ENCODE data around the gene CLIC1. TPM values are rescaled to one million over a fixed set of nuclear protein-coding genes. Genes with fewer than 3 reads are reported as not detected.

The CLIC1 gene
- polyA plus RNA-seq, 1 donor, result 486 TPM

GRCh38 chr6:31722173-31722572 is 14.2 kb downstream of the CLIC1 start:
- peaks cover 10% of the 10 kb centered on the region for H3K4me1 ChIP-seq (ENCODE audit: control insufficient read depth, insufficient read depth, low read length)
- no peaks in the 10 kb centered on the region for H3K27me3 ChIP-seq (ENCODE audit: control insufficient read depth, insufficient read depth, low read length)
- H3K4me3 ChIP-seq (ENCODE audit: low read length), result no peak overlapping the region
- peaks cover 2% of the 10 kb centered on the region for H3K9me3 ChIP-seq (ENCODE audit: control insufficient read depth, low read depth, low read length)
- WGBS (ENCODE audit: insufficient coverage, low lambda C conversion rate), result no CpG with 5 or more reads among the region's 3 CpGs
- peaks cover 18% of the 10 kb centered on the region for H3K36me3 ChIP-seq (ENCODE audit: control insufficient read depth, insufficient read depth, low read length)
- H3K27ac ChIP-seq (ENCODE audit: low read length), result no peak overlapping the region
- no peak for DNase-seq

GRCh38 chr6:31721351-31722020 is 14.8 kb downstream of the CLIC1 start, which contains the start of gene LY6G6C:
Gene LY6G6C (minus strand): TSS chr6:31721746. CDS start chr6:31721679, 67 bp downstream.
- Histone ChIP-seq H3K4me1 (ENCODE audit: control insufficient read depth, insufficient read depth, low read length) (peaks cover 7% of the 10 kb centered on the region), H3K27me3 (ENCODE audit: control insufficient read depth, insufficient read depth, low read length) (no peaks in the 10 kb centered on the region), H3K27ac (ENCODE audit: low read length) (no peak within 1 kb of the TSS), H3K9me3 (ENCODE audit: control insufficient read depth, low read depth, low read length) (peaks cover 2% of the 10 kb centered on the region), H3K36me3 (ENCODE audit: control insufficient read depth, insufficient read depth, low read length) (peaks cover 11% of the 10 kb centered on the region), H3K4me3 (ENCODE audit: low read length) (no peak within 1 kb of the TSS)
- no peak for DNase-seq
- WGBS (ENCODE audit: insufficient coverage, low lambda C conversion rate), result no CpG with 5 or more reads among the region's 4 CpGs

GRCh38 chr6:31720196-31720770 is 16.0 kb downstream of the CLIC1 start:
- Histone ChIP-seq H3K4me3 (ENCODE audit: low read length) (no peak overlapping the region), H3K4me1 (ENCODE audit: control insufficient read depth, insufficient read depth, low read length) (peaks cover 7% of the 10 kb centered on the region), H3K36me3 (ENCODE audit: control insufficient read depth, insufficient read depth, low read length) (no peaks in the 10 kb centered on the region), H3K27ac (ENCODE audit: low read length) (no peak overlapping the region), H3K27me3 (ENCODE audit: control insufficient read depth, insufficient read depth, low read length) (no peaks in the 10 kb centered on the region), H3K9me3 (ENCODE audit: control insufficient read depth, low read depth, low read length) (peaks cover 2% of the 10 kb centered on the region)
- WGBS (ENCODE audit: insufficient coverage, low lambda C conversion rate), result 50% methylated on average over 1 of the region's 5 CpGs
- no peak for DNase-seq

GRCh38 chr6:31719001-31719400 is 17.3 kb downstream of the CLIC1 start:
- WGBS (ENCODE audit: insufficient coverage, low lambda C conversion rate), result no CpG with 5 or more reads among the region's 6 CpGs
- peaks cover 16% of the 10 kb centered on the region for H3K4me1 ChIP-seq (ENCODE audit: control insufficient read depth, insufficient read depth, low read length)
- no peak for DNase-seq
- H3K27me3 ChIP-seq (ENCODE audit: control insufficient read depth, insufficient read depth, low read length), result no peaks in the 10 kb centered on the region
- no peaks in the 10 kb centered on the region for H3K36me3 ChIP-seq (ENCODE audit: control insufficient read depth, insufficient read depth, low read length)
- H3K9me3 ChIP-seq (ENCODE audit: control insufficient read depth, low read depth, low read length), result peaks cover 2% of the 10 kb centered on the region
- H3K4me3 ChIP-seq (ENCODE audit: low read length), result no peak overlapping the region
- H3K27ac ChIP-seq (ENCODE audit: low read length), result no peak overlapping the region

GRCh38 chr6:31718265-31718664 is 18.1 kb downstream of the CLIC1 start:
- Histone ChIP-seq H3K27me3 (ENCODE audit: control insufficient read depth, insufficient read depth, low read length) (no peaks in the 10 kb centered on the region), H3K4me1 (ENCODE audit: control insufficient read depth, insufficient read depth, low read length) (peaks cover 24% of the 10 kb centered on the region), H3K36me3 (ENCODE audit: control insufficient read depth, insufficient read depth, low read length) (no peaks in the 10 kb centered on the region), H3K4me3 (ENCODE audit: low read length) (no peak overlapping the region), H3K9me3 (ENCODE audit: control insufficient read depth, low read depth, low read length) (no peaks in the 10 kb centered on the region), H3K27ac (ENCODE audit: low read length) (no peak overlapping the region)
- DNase-seq, result peak in 1 of 2 donors; percentile 78
- WGBS (ENCODE audit: insufficient coverage, low lambda C conversion rate), result no CpG with 5 or more reads among the region's 1 CpG

GRCh38 chr6:31717499-31718222 is 18.7 kb downstream of the CLIC1 start:
- peak in 1 of 2 donors; percentile 15 for DNase-seq
- no CpG with 5 or more reads among the region's 10 CpGs for WGBS (ENCODE audit: insufficient coverage, low lambda C conversion rate)
- Histone ChIP-seq H3K27me3 (ENCODE audit: control insufficient read depth, insufficient read depth, low read length) (no peaks in the 10 kb centered on the region), H3K4me1 (ENCODE audit: control insufficient read depth, insufficient read depth, low read length) (peaks cover 26% of the 10 kb centered on the region), H3K9me3 (ENCODE audit: control insufficient read depth, low read depth, low read length) (no peaks in the 10 kb centered on the region), H3K4me3 (ENCODE audit: low read length) (no peak overlapping the region), H3K27ac (ENCODE audit: low read length) (no peak overlapping the region), H3K36me3 (ENCODE audit: control insufficient read depth, insufficient read depth, low read length) (no peaks in the 10 kb centered on the region)

GRCh38 chr6:31715022-31715958 is 21.0 kb downstream of the CLIC1 start, which contains the start of gene LY6G6D:
Gene LY6G6D (plus strand): TSS chr6:31715348. CDS start chr6:31715356, 8 bp downstream.
- Histone ChIP-seq H3K27ac (ENCODE audit: low read length) (peak within 1 kb of the TSS; percentile 53), H3K9me3 (ENCODE audit: control insufficient read depth, low read depth, low read length) (no peaks in the 10 kb centered on the region), H3K4me1 (ENCODE audit: control insufficient read depth, insufficient read depth, low read length) (peaks cover 26% of the 10 kb centered on the region), H3K4me3 (ENCODE audit: low read length) (no peak within 1 kb of the TSS), H3K36me3 (ENCODE audit: control insufficient read depth, insufficient read depth, low read length) (no peaks in the 10 kb centered on the region), H3K27me3 (ENCODE audit: control insufficient read depth, insufficient read depth, low read length) (no peaks in the 10 kb centered on the region)
- no peak for DNase-seq
- WGBS (ENCODE audit: insufficient coverage, low lambda C conversion rate), result no CpG with 5 or more reads among the region's 16 CpGs

- peaks cover 26% of the 10 kb centered on the region for H3K4me1 ChIP-seq (ENCODE audit: control insufficient read depth, insufficient read depth, low read length)
- H3K9me3 ChIP-seq (ENCODE audit: control insufficient read depth, low read depth, low read length), result no peaks in the 10 kb centered on the region
- 0% methylated on average over 1 of the region's 5 CpGs for WGBS (ENCODE audit: insufficient coverage, low lambda C conversion rate)
- no peak overlapping the region for H3K4me3 ChIP-seq (ENCODE audit: low read length)
- no peaks in the 10 kb centered on the region for H3K36me3 ChIP-seq (ENCODE audit: control insufficient read depth, insufficient read depth, low read length)
- peak overlapping the region; percentile 53 for H3K27ac ChIP-seq (ENCODE audit: low read length)
- DNase-seq, result peak; percentile 48 to 66
- H3K27me3 ChIP-seq (ENCODE audit: control insufficient read depth, insufficient read depth, low read length), result no peaks in the 10 kb centered on the region
These were observed 22.2 kb downstream of the CLIC1 start for GRCh38 chr6:31713991-31714684.

GRCh38 chr6:31713465-31713864 is 22.9 kb downstream of the CLIC1 start:
- no CpG with 5 or more reads among the region's 4 CpGs for WGBS (ENCODE audit: insufficient coverage, low lambda C conversion rate)
- H3K4me1 ChIP-seq (ENCODE audit: control insufficient read depth, insufficient read depth, low read length), result peaks cover 19% of the 10 kb centered on the region
- no peaks in the 10 kb centered on the region for H3K36me3 ChIP-seq (ENCODE audit: control insufficient read depth, insufficient read depth, low read length)
- no peak for DNase-seq
- no peaks in the 10 kb centered on the region for H3K27me3 ChIP-seq (ENCODE audit: control insufficient read depth, insufficient read depth, low read length)
- H3K4me3 ChIP-seq (ENCODE audit: low read length), result no peak overlapping the region
- H3K27ac ChIP-seq (ENCODE audit: low read length), result peak overlapping the region; percentile 53
- H3K9me3 ChIP-seq (ENCODE audit: control insufficient read depth, low read depth, low read length), result no peaks in the 10 kb centered on the region
